ENCODE measurements around the gene DNAH8.

GRCh38 chr6:38739532-38739931 is 24.4 kb downstream of the DNAH8 start:
- no peak for TF ChIP-seq TCF12 (IDR thresholded peaks at IDR 0.05)
- TF ChIP-seq, protein P1, sequence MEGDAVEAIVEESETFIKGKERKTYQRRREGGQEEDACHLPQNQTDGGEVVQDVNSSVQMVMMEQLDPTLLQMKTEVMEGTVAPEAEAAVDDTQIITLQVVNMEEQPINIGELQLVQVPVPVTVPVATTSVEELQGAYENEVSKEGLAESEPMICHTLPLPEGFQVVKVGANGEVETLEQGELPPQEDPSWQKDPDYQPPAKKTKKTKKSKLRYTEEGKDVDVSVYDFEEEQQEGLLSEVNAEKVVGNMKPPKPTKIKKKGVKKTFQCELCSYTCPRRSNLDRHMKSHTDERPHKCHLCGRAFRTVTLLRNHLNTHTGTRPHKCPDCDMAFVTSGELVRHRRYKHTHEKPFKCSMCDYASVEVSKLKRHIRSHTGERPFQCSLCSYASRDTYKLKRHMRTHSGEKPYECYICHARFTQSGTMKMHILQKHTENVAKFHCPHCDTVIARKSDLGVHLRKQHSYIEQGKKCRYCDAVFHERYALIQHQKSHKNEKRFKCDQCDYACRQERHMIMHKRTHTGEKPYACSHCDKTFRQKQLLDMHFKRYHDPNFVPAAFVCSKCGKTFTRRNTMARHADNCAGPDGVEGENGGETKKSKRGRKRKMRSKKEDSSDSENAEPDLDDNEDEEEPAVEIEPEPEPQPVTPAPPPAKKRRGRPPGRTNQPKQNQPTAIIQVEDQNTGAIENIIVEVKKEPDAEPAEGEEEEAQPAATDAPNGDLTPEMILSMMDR (IDR thresholded peaks at IDR 0.05) = peak; percentile 51
- no peak for TF ChIP-seq MXI1 (IDR thresholded peaks at IDR 0.05; ENCODE audit: low read depth, low read length)
- TF ChIP-seq, protein P2, sequence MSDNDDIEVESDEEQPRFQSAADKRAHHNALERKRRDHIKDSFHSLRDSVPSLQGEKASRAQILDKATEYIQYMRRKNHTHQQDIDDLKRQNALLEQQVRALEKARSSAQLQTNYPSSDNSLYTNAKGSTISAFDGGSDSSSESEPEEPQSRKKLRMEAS (IDR thresholded peaks at IDR 0.05; ENCODE audit: low read depth) = no peak
- TF ChIP-seq POLR2AphosphoS5 (IDR thresholded peaks at IDR 0.05; ENCODE audit: low read depth, low read length) = no peak
- no peak for TF ChIP-seq RCOR1 (IDR thresholded peaks at IDR 0.05; ENCODE audit: low read length)
- TF ChIP-seq SIN3A (IDR thresholded peaks at IDR 0.05; ENCODE audit: borderline replicate concordance, low read depth, low read length) = no peak
- TF ChIP-seq, protein P3, sequence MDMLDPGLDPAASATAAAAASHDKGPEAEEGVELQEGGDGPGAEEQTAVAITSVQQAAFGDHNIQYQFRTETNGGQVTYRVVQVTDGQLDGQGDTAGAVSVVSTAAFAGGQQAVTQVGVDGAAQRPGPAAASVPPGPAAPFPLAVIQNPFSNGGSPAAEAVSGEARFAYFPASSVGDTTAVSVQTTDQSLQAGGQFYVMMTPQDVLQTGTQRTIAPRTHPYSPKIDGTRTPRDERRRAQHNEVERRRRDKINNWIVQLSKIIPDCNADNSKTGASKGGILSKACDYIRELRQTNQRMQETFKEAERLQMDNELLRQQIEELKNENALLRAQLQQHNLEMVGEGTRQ (IDR thresholded peaks at IDR 0.05; ENCODE audit: borderline replicate concordance, low read depth, low read length) = no peak
